Astrocyte (in vitro differentiated cells and primary cell): ENCODE measurements around the gene PLAAT5. TPM values are rescaled to one million over a fixed set of nuclear protein-coding genes. Genes with fewer than 3 reads are reported as not detected.

Experiments used
- DNase-seq: peaks from one replicate; pipeline ENCODE4 v3.0.0-alpha.2; 2010; ENCODE audit warnings: low read depth
- FAIRE-seq: peaks from 2 replicates; lab custom pipeline; 2011; peaks lifted over from hg19 to GRCh38; lab: Jason Lieb, UNC
- H2AFZ ChIP-seq: 2 replicates; pipeline ENCODE4 v1.6.0; 2012; ENCODE audit warnings: low read depth, low read length, inconsistent platforms
- H3K27ac ChIP-seq: 2 replicates; pipeline ENCODE4 v1.5.1; 2011; ENCODE audit warnings: low read depth, low read length, inconsistent platforms
- H3K27me3 ChIP-seq: 2 replicates; pipeline ENCODE4 v1.6.0; 2011; ENCODE audit warnings: low read length, inconsistent platforms; ENCODE audit not compliant: insufficient read depth
- H3K36me3 ChIP-seq: 2 replicates; pipeline ENCODE4 v1.5.1; 2011; ENCODE audit warnings: low read length, inconsistent platforms; ENCODE audit not compliant: insufficient read depth
- H3K4me1 ChIP-seq: 2 replicates; pipeline ENCODE4 v1.5.1; 2011; ENCODE audit warnings: low read length, inconsistent platforms; ENCODE audit not compliant: insufficient read depth
- H3K4me2 ChIP-seq: 2 replicates; pipeline ENCODE4 v1.6.0; 2012; ENCODE audit warnings: low read length, inconsistent platforms
- H3K4me3 ChIP-seq: 2 replicates; pipeline ENCODE4 v1.5.1; 2011; ENCODE audit warnings: low read depth, mild to moderate bottlenecking, low read length, inconsistent platforms; ENCODE audit not compliant: insufficient read depth
- H3K79me2 ChIP-seq: 2 replicates; pipeline ENCODE4 v1.6.0; 2012; ENCODE audit warnings: mild to moderate bottlenecking, low read length, inconsistent platforms; ENCODE audit not compliant: insufficient read depth
- H3K9ac ChIP-seq: 2 replicates; pipeline ENCODE4 v1.6.0; 2012; ENCODE audit warnings: mild to moderate bottlenecking, low read length, inconsistent platforms
- H3K9me3 ChIP-seq: 2 replicates; pipeline ENCODE4 v1.5.1; 2012; ENCODE audit warnings: low read depth, mild to moderate bottlenecking, low read length, inconsistent platforms; ENCODE audit not compliant: insufficient read depth
- H4K20me1 ChIP-seq: 2 replicates; pipeline ENCODE4 v1.6.0; 2012; ENCODE audit warnings: low read length, inconsistent platforms; ENCODE audit not compliant: insufficient read depth
- H3K27ac Mint-ChIP-seq: one replicate; pipeline ENCODE4 v1.8.0; 2021; ENCODE audit warnings: mild to moderate bottlenecking, mixed read lengths; ENCODE audit not compliant: unreplicated experiment
- H3K27me3 Mint-ChIP-seq: one replicate; pipeline ENCODE4 v1.8.0; 2021; ENCODE audit warnings: low read depth, mixed read lengths; ENCODE audit not compliant: unreplicated experiment
- H3K36me3 Mint-ChIP-seq: one replicate; pipeline ENCODE4 v1.8.0; 2021; ENCODE audit warnings: low read depth, mixed read lengths; ENCODE audit not compliant: unreplicated experiment
- H3K4me1 Mint-ChIP-seq: one replicate; pipeline ENCODE4 v1.8.0; 2021; ENCODE audit warnings: low read depth, mixed read lengths; ENCODE audit not compliant: unreplicated experiment
- H3K4me3 Mint-ChIP-seq: one replicate; pipeline ENCODE4 v1.8.0; 2021; ENCODE audit warnings: mild to moderate bottlenecking, moderate library complexity, mixed read lengths; ENCODE audit not compliant: unreplicated experiment
- H3K9me3 Mint-ChIP-seq: one replicate; pipeline ENCODE4 v1.8.0; 2021; ENCODE audit warnings: mild to moderate bottlenecking, mixed read lengths; ENCODE audit not compliant: unreplicated experiment
- EZH2 ChIP-seq: IDR thresholded peaks from 2 replicates; pipeline ENCODE4 v1.6.1; 2012; ENCODE audit warnings: mild to moderate bottlenecking, low read length, inconsistent platforms; ENCODE audit not compliant: insufficient read depth
- total RNA-seq: library from RNA; stranded (reverse); gene quantifications from 2 replicates; pipeline ENCODE4 v1.2.1, GENCODE V29; 2021
- TF ChIP-seq, protein P1 (sequence below): IDR thresholded peaks from 2 replicates; pipeline ENCODE4 v1.5.1; 2011; ENCODE audit warnings: low read depth, mild to moderate bottlenecking, inconsistent platforms, low read length, moderate library complexity; ENCODE audit not compliant: insufficient read depth

The PLAAT5 gene
- total RNA-seq, 1 donor from 2014 or later: 0.36 TPM

DNA sequence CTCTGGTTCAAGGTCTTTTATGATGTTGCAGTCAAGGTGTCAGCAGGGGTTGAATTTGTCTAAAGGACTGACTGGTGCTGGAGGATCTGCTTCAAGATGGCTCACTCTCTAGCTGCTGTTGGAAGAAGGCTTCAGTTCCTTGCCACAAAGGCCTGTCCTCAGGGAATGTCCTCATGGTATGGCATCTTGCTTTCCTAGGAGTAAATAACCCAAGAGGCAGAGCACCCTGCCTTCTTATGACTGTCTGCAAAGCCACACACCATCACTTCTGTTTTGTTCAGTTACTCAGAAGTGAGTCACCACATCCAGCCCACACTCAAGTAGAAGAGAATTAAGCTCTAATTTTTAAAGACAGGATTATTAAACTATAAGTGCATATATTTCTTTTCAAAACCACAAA, 45.2 kb downstream of the PLAAT5 start:
- peaks cover 6% of the 10 kb centered on the region for H3K27me3 ChIP-seq
- peaks cover 2% of the 10 kb centered on the region for H3K9me3 Mint-ChIP-seq
- H3K36me3 ChIP-seq: no peaks in the 10 kb centered on the region
- no peak overlapping the region for H3K4me3 ChIP-seq
- no peak overlapping the region for H2AFZ ChIP-seq
- H3K9me3 ChIP-seq: no peaks in the 10 kb centered on the region
- peaks cover 4% of the 10 kb centered on the region for H3K27me3 Mint-ChIP-seq
- H3K27ac Mint-ChIP-seq: no peak overlapping the region
- DNase-seq (peak; percentile 43), FAIRE-seq (no peak)
- no peaks in the 10 kb centered on the region for H3K4me1 ChIP-seq
- no peak overlapping the region for H3K4me3 Mint-ChIP-seq
- no peaks in the 10 kb centered on the region for H3K79me2 ChIP-seq
- H4K20me1 ChIP-seq: no peaks in the 10 kb centered on the region
- TF ChIP-seq, protein P1, sequence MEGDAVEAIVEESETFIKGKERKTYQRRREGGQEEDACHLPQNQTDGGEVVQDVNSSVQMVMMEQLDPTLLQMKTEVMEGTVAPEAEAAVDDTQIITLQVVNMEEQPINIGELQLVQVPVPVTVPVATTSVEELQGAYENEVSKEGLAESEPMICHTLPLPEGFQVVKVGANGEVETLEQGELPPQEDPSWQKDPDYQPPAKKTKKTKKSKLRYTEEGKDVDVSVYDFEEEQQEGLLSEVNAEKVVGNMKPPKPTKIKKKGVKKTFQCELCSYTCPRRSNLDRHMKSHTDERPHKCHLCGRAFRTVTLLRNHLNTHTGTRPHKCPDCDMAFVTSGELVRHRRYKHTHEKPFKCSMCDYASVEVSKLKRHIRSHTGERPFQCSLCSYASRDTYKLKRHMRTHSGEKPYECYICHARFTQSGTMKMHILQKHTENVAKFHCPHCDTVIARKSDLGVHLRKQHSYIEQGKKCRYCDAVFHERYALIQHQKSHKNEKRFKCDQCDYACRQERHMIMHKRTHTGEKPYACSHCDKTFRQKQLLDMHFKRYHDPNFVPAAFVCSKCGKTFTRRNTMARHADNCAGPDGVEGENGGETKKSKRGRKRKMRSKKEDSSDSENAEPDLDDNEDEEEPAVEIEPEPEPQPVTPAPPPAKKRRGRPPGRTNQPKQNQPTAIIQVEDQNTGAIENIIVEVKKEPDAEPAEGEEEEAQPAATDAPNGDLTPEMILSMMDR: no peak
- no peak for TF ChIP-seq EZH2
- H3K4me1 Mint-ChIP-seq: peaks cover 13% of the 10 kb centered on the region
- H3K4me2 ChIP-seq: no peak overlapping the region
- no peak overlapping the region for H3K27ac ChIP-seq
- H3K9ac ChIP-seq: no peak overlapping the region
- H3K36me3 Mint-ChIP-seq: no peaks in the 10 kb centered on the region

DNA sequence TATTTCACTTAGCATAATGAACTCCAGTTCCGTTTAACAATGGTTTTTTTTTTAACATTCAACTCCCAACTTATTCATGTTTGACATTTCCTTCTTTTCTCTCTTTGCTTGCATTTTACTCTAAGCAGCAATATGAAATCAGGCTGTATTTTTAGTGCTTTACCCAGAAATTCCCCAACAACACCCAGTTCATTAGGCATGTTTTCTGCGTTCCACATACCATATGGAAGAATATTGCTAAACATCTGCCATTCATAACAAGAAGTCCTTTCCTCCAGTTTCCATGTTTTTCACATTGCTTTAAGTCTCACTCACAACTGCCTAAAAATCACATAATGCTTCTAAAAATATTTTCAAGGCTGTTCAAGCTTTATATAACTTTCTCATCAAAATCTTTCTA, 45.8 kb downstream of the PLAAT5 start:
- Histone ChIP-seq H3K9ac (no peak overlapping the region), H4K20me1 (no peaks in the 10 kb centered on the region), H3K79me2 (no peaks in the 10 kb centered on the region), H3K4me2 (no peak overlapping the region), H2AFZ (no peak overlapping the region), H3K9me3 (no peaks in the 10 kb centered on the region), H3K27me3 (peaks cover 6% of the 10 kb centered on the region), H3K36me3 (no peaks in the 10 kb centered on the region), H3K4me1 (no peaks in the 10 kb centered on the region), H3K4me3 (no peak overlapping the region), H3K27ac (no peak overlapping the region)
- TF ChIP-seq EZH2: no peak
- TF ChIP-seq, protein P1: no peak
- Mint-ChIP-seq H3K36me3 (no peaks in the 10 kb centered on the region), H3K4me3 (no peak overlapping the region), H3K4me1 (peaks cover 13% of the 10 kb centered on the region), H3K9me3 (peaks cover 2% of the 10 kb centered on the region), H3K27ac (no peak overlapping the region), H3K27me3 (peaks cover 4% of the 10 kb centered on the region)
- no peak for FAIRE-seq
- no peak for DNase-seq

DNA sequence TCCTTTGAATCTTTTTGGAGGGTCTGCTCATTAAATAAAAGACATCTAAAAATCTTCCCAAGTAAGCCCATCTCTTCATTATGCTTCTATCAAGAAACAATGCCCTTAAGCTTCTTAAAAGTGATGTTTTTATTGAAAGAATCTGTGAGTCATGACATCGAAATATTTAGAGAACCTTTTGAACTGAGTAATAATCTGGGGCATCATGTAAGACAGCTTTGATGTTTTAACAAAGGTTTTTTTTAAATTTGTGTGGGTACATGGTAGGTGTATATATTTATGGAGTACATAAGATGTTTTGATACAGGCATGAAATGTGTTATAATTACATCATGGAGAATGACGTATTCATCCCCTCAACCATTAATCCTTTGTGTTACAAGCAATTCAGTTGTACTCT, 46.8 kb downstream of the PLAAT5 start:
- H3K36me3 ChIP-seq: no peaks in the 10 kb centered on the region
- peaks cover 4% of the 10 kb centered on the region for H3K27me3 Mint-ChIP-seq
- no peaks in the 10 kb centered on the region for H3K9me3 ChIP-seq
- no peak for DNase-seq
- no peak overlapping the region for H3K27ac Mint-ChIP-seq
- H3K27ac ChIP-seq: no peak overlapping the region
- no peak overlapping the region for H3K4me2 ChIP-seq
- FAIRE-seq: no peak
- H3K4me3 Mint-ChIP-seq: no peak overlapping the region
- H3K9me3 Mint-ChIP-seq: peaks cover 2% of the 10 kb centered on the region
- peaks cover 13% of the 10 kb centered on the region for H3K4me1 Mint-ChIP-seq
- no peaks in the 10 kb centered on the region for H3K4me1 ChIP-seq
- H2AFZ ChIP-seq: no peak overlapping the region
- H4K20me1 ChIP-seq: no peaks in the 10 kb centered on the region
- peaks cover 6% of the 10 kb centered on the region for H3K27me3 ChIP-seq
- no peak overlapping the region for H3K9ac ChIP-seq
- no peak overlapping the region for H3K4me3 ChIP-seq
- TF ChIP-seq EZH2: no peak
- TF ChIP-seq, protein P1: no peak
- no peaks in the 10 kb centered on the region for H3K79me2 ChIP-seq
- no peaks in the 10 kb centered on the region for H3K36me3 Mint-ChIP-seq
